Measurements from ENCODE around the gene URI1.
A peak's percentile ranks its signal among the peaks of the same experiment; 100 is the strongest.
"Not testable (repeated sequence)": the region's sequence is repeated elsewhere in the genome, so short reads cannot be mapped to it uniquely, and the experiment has no call there.

The URI1 gene

GRCh38 chr19:29942404-29943261 lies 594 bp downstream of the URI1 start:
- DNase-seq: peak; percentile 83 to 85

- no peak for DNase-seq
Measured at GRCh38 chr19:29943615-29944014, 1.6 kb downstream of the URI1 start.

GRCh38 chr19:29944390-29945012 lies 2.5 kb downstream of the URI1 start:
- DNase-seq: no peak

GRCh38 chr19:29945017-29945416 lies 3.0 kb downstream of the URI1 start:
- no peak for DNase-seq

GRCh38 chr19:29945433-29945832 lies 3.4 kb downstream of the URI1 start:
- no peak for DNase-seq

- DNase-seq: no peak
Measured at GRCh38 chr19:29946645-29947044, 4.6 kb downstream of the URI1 start.

GRCh38 chr19:29947871-29948270 lies 5.8 kb downstream of the URI1 start:
- DNase-seq: no peak

- not testable (repeated sequence) for DNase-seq
Measured at GRCh38 chr19:29948759-29949470, 6.9 kb downstream of the URI1 start.

GRCh38 chr19:29952177-29952576 lies 10.1 kb downstream of the URI1 start:
- no peak for DNase-seq

GRCh38 chr19:29952646-29953045 lies 10.6 kb downstream of the URI1 start:
- no peak for DNase-seq

GRCh38 chr19:29953352-29954247 lies 11.6 kb downstream of the URI1 start:
- no peak for DNase-seq

- no peak for DNase-seq
Measured at GRCh38 chr19:29956855-29957254, 14.8 kb downstream of the URI1 start.

- DNase-seq: no peak
Measured at GRCh38 chr19:29961311-29961710, 19.3 kb downstream of the URI1 start.

- no peak for DNase-seq
Measured at GRCh38 chr19:29962793-29963192, 20.8 kb downstream of the URI1 start.

GRCh38 chr19:29963576-29963975 lies 21.5 kb downstream of the URI1 start:
- no peak for DNase-seq

GRCh38 chr19:29964171-29964570 lies 22.1 kb downstream of the URI1 start:
- DNase-seq: no peak

- DNase-seq: no peak
Measured at GRCh38 chr19:29965492-29965891, 23.5 kb downstream of the URI1 start.

GRCh38 chr19:29966142-29966541 lies 24.1 kb downstream of the URI1 start:
- DNase-seq: not testable (repeated sequence)

- DNase-seq: no peak
Measured at GRCh38 chr19:29966588-29967249, 24.7 kb downstream of the URI1 start.

- no peak for DNase-seq
Measured at GRCh38 chr19:29967623-29968022, 25.6 kb downstream of the URI1 start.

- DNase-seq: no peak
Measured at GRCh38 chr19:29969891-29970290, 27.9 kb downstream of the URI1 start.

- DNase-seq: no peak
Measured at GRCh38 chr19:29971002-29971401, 29.0 kb downstream of the URI1 start.

All from activated T-cell treated with anti-CD3 and anti-CD28 coated beads, Interleukin-2, amount 50 U/mL, for 48 hours (primary cell).